Body of pancreas (tissue), 4 donors: ENCODE measurements around the gene PCDHGA6.

Experiments used
- CTCF ChIP-seq, 7 experiments: fragments of 450-650 bp in 4 of 7; fragments of 200-600 bp in 3 of 7; sonication (generic) in 3 of 7; IDR thresholded peaks; one replicate each; pipeline ENCODE4 v1.5.1; 2016 to 2019; ENCODE audit warnings: antibody characterized with exemption in 7 of 7
- POLR2A ChIP-seq, 3 donors: fragments of 450-650 bp; IDR thresholded peaks; one replicate each; pipeline ENCODE4 v1.6.1; 2016; ENCODE audit warnings: antibody characterized with exemption in 3 of 3, mild to moderate bottlenecking in 2 of 3

GRCh38 chr5:141338538-141339306 lies 35.0 kb upstream of the PCDHGA6 start, which contains the start of gene PCDHGA2:
- TF ChIP-seq CTCF (IDR thresholded peaks at IDR 0.05) (peak in 5 of 7 experiments; percentile 26 to 50 (median 40)), POLR2A (IDR thresholded peaks at IDR 0.05) (no peak)
